SK-N-MC (cell line): Measurements from ENCODE around the gene DUS2.

Experiments used
- EZH2 ChIP-seq: fragments of 200-600 bp; sonication (generic); IDR thresholded peaks from one replicate; pipeline ENCODE4 v1.6.1; 2017; ENCODE audit warnings: antibody characterized with exemption
- POLR2AphosphoS5 ChIP-seq: IDR thresholded peaks from 2 replicates; pipeline ENCODE4 v1.6.1; 2012; ENCODE audit warnings: mild to moderate bottlenecking, low read depth, low read length, borderline replicate concordance

DNA sequence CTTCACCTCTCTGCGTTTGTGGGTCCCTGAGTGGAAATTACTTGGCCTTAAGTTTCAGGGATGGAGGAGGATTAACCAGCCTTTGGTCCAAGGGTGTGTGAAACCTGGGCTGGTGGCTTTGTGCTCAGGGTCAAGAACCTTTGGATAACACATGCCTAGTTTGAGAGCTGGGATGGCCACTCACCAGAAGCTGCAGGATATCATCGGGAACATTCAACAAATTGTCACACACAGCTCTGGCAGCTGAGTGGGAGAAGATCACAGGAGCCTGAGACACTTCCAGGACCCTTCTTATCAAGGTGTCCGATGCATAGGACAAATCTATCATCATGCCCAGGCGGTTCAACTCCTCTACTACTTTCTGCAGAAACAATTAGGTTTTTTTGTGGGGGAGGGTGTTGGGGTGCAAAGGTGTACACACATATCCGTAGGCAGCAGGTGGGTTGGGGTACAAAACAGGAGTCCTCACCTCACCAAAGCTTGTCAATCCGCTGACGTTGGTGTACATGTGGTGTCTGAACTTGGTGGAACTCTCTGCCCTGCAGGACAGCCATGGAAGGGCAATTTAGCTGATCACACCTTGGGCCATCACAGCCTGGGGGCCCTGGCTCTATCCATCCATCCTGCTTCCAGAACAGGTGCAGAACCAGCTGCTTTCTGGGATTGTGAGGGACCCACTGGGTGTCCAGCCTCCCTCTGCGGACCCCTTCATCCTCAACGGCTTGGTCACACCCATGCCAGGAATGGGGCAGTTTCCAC lies 45.4 kb upstream of the DUS2 start:
- TF ChIP-seq EZH2 (no peak), POLR2AphosphoS5 (no peak)
